WTC11 (cell line): Measurements from ENCODE around the gene MAZ. TPM values are rescaled to one million over a fixed set of nuclear protein-coding genes. Genes with fewer than 3 reads are reported as not detected.

Source experiments
- AFF4 ChIP-seq: sonication (generic); formaldehyde crosslinking; IDR thresholded peaks from 2 replicates; pipeline ENCODE4 v1.8.1; 2023; ENCODE audit warnings: mild to moderate bottlenecking, missing genetic modification reagents, borderline replicate concordance
- AR ChIP-seq: fragments of 250-450 bp; sonication (Bioruptor Pico); IDR thresholded peaks from 2 replicates; pipeline ENCODE4 v1.9.0; 2021; ENCODE audit warnings: mild to moderate bottlenecking
- ARID4B ChIP-seq: sonication (generic); formaldehyde crosslinking; IDR thresholded peaks from 2 replicates; pipeline ENCODE4 v1.8.0; 2023; ENCODE audit warnings: missing genetic modification reagents, mild to moderate bottlenecking, borderline replicate concordance
- ATF1 ChIP-seq: sonication (generic); formaldehyde crosslinking; IDR thresholded peaks from 2 replicates; pipeline ENCODE4 v1.8.1; 2023; ENCODE audit warnings: mild to moderate bottlenecking, moderate library complexity, missing genetic modification reagents
- ATF2 ChIP-seq: sonication (generic); formaldehyde crosslinking; IDR thresholded peaks from 2 replicates; pipeline ENCODE4 v1.8.1; 2022; ENCODE audit warnings: low read depth, missing genetic modification reagents, borderline replicate concordance
- ATF3 ChIP-seq: sonication (generic); formaldehyde crosslinking; conservative IDR thresholded peaks from 2 replicates; pipeline ENCODE4 v1.8.1; 2022; ENCODE audit warnings: mild to moderate bottlenecking, missing genetic modification reagents
- E2F5 ChIP-seq: sonication (generic); formaldehyde crosslinking; IDR thresholded peaks from 2 replicates; pipeline ENCODE4 v1.8.1; 2022; ENCODE audit warnings: mild to moderate bottlenecking, moderate library complexity, missing genetic modification reagents
- ESRRA ChIP-seq: sonication (generic); formaldehyde crosslinking; IDR thresholded peaks from 2 replicates; pipeline ENCODE4 v1.8.1; 2022; ENCODE audit warnings: mild to moderate bottlenecking, missing genetic modification reagents, borderline replicate concordance
- GRHL2 ChIP-seq: fragments of 250-450 bp; sonication (Bioruptor Pico); IDR thresholded peaks from 2 replicates; pipeline ENCODE4 v1.8.0; 2022; ENCODE audit warnings: mild to moderate bottlenecking, moderate library complexity; ENCODE audit not compliant: insufficient replicate concordance, severe bottlenecking
- KAT7 ChIP-seq: sonication (generic); formaldehyde crosslinking; IDR thresholded peaks from 2 replicates; pipeline ENCODE4 v1.8.1; 2023; ENCODE audit warnings: missing genetic modification reagents, mild to moderate bottlenecking, borderline replicate concordance
- MXD4 ChIP-seq: fragments of 250-450 bp; sonication (Bioruptor Pico); IDR thresholded peaks from 2 replicates; pipeline ENCODE4 v1.8.0; 2021; ENCODE audit warnings: mild to moderate bottlenecking, moderate library complexity, borderline replicate concordance
- NR2C2 ChIP-seq: sonication (generic); formaldehyde crosslinking; IDR thresholded peaks from 2 replicates; pipeline ENCODE4 v1.8.0; 2022; ENCODE audit warnings: mild to moderate bottlenecking, missing genetic modification reagents
- NR3C1 ChIP-seq: sonication (generic); formaldehyde crosslinking; conservative IDR thresholded peaks from 2 replicates; pipeline ENCODE4 v1.8.1; 2023; ENCODE audit warnings: low read depth, mild to moderate bottlenecking, missing genetic modification reagents
- OVOL2 ChIP-seq: fragments of 250-450 bp; sonication (Bioruptor Pico); IDR thresholded peaks from 2 replicates; pipeline ENCODE4 v1.9.0; 2021; ENCODE audit warnings: mild to moderate bottlenecking, borderline replicate concordance
- USF1 ChIP-seq: sonication (generic); formaldehyde crosslinking; IDR thresholded peaks from 2 replicates; pipeline ENCODE4 v1.8.0; 2022; ENCODE audit warnings: mild to moderate bottlenecking, missing genetic modification reagents
- ZBTB21 ChIP-seq: sonication (generic); formaldehyde crosslinking; IDR thresholded peaks from 2 replicates; pipeline ENCODE4 v1.8.1; 2023; ENCODE audit warnings: mild to moderate bottlenecking, missing genetic modification reagents, borderline replicate concordance
- ZNF416 ChIP-seq: fragments of 250-450 bp; sonication (Bioruptor Pico); IDR thresholded peaks from 2 replicates; pipeline ENCODE4 v1.9.0; 2021; ENCODE audit warnings: mild to moderate bottlenecking, inconsistent platforms
- ZNF423 ChIP-seq: fragments of 250-450 bp; sonication (Bioruptor Pico); IDR thresholded peaks from 2 replicates; pipeline ENCODE4 v2.1.2; 2022; ENCODE audit warnings: mild to moderate bottlenecking, moderate library complexity
- ZNF425 ChIP-seq: fragments of 250-450 bp; sonication (Bioruptor Pico); conservative IDR thresholded peaks from 2 replicates; pipeline ENCODE4 v1.9.0; 2021; ENCODE audit warnings: mild to moderate bottlenecking
- total RNA-seq: library from RNA; stranded (reverse); gene quantifications from 3 replicates; pipeline ENCODE4 v1.2.3, GENCODE V29; 2021

The MAZ gene
- total RNA-seq, 1 experiment from 2014 or later: 405 TPM

- TF ChIP-seq ARID4B (CRISPR knock-in tag) (no peak), ATF3 (CRISPR knock-in tag) (no peak), GRHL2 (CRISPR knock-in tag) (no peak), ATF2 (CRISPR knock-in tag) (no peak), NR2C2 (CRISPR knock-in tag) (0 out of 2 replicates have a peak, but pooled peaks have one; percentile 8), ZNF425 (CRISPR knock-in tag) (no peak), E2F5 (CRISPR knock-in tag) (peak; percentile 62), ATF1 (CRISPR knock-in tag) (0 out of 2 replicates have a peak, but pooled peaks have one; percentile 28), AFF4 (no peak; the same call in 1 of the 2 replicates), USF1 (CRISPR knock-in tag) (no peak; the same call in 1 of the 2 replicates), ZNF416 (CRISPR knock-in tag) (0 out of 2 replicates have a peak, but pooled peaks have one; percentile 5), ESRRA (no peak), AR (CRISPR knock-in tag) (no peak), KAT7 (CRISPR knock-in tag) (no peak), NR3C1 (no peak; the same call in 1 of the 2 replicates), ZNF423 (CRISPR knock-in tag) (0 out of 2 replicates have a peak, but pooled peaks have one; percentile 28), ZBTB21 (CRISPR knock-in tag) (no peak), MXD4 (CRISPR knock-in tag) (no peak), OVOL2 (CRISPR knock-in tag) (no peak)
These were observed 9.7 kb downstream of the MAZ start, which contains the start of gene PAGR1 (continued) for GRCh38 chr16:29815793-29816693.
